Measurements from ENCODE around the gene HIF1A.
"Not testable (repeated sequence)": the region's sequence is repeated elsewhere in the genome, so short reads cannot be mapped to it uniquely, and the experiment has no call there.

DNA sequence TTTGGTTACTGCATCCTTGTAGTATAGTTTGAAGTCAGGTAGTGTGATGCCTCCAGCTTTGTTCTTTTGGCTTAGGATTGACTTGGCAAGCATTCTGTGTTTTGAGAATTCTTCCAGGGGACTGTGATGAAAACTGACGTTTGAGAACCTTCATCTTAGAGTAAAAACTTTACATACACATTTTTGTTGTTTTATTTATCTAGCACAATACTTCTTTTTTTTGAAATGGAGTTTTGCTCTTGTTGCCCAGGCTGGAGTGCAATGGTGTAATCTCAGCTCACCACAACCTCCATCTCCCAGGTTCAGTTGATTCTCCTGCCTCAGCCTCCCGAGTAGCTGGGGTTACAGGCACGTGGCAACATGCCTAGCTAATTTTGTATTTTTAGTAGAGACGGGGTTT is 13.4 kb downstream of the HIF1A start:
- TF ChIP-seq, protein P1, sequence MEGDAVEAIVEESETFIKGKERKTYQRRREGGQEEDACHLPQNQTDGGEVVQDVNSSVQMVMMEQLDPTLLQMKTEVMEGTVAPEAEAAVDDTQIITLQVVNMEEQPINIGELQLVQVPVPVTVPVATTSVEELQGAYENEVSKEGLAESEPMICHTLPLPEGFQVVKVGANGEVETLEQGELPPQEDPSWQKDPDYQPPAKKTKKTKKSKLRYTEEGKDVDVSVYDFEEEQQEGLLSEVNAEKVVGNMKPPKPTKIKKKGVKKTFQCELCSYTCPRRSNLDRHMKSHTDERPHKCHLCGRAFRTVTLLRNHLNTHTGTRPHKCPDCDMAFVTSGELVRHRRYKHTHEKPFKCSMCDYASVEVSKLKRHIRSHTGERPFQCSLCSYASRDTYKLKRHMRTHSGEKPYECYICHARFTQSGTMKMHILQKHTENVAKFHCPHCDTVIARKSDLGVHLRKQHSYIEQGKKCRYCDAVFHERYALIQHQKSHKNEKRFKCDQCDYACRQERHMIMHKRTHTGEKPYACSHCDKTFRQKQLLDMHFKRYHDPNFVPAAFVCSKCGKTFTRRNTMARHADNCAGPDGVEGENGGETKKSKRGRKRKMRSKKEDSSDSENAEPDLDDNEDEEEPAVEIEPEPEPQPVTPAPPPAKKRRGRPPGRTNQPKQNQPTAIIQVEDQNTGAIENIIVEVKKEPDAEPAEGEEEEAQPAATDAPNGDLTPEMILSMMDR (IDR thresholded peaks at IDR 0.05) = not testable (repeated sequence)
- TF ChIP-seq POLR2A (IDR thresholded peaks at IDR 0.05) = not testable (repeated sequence)

All from heart left ventricle (tissue), 13 donors.